Measurements from ENCODE around the gene ZNF354B.

Gene ZNF354B

DNA sequence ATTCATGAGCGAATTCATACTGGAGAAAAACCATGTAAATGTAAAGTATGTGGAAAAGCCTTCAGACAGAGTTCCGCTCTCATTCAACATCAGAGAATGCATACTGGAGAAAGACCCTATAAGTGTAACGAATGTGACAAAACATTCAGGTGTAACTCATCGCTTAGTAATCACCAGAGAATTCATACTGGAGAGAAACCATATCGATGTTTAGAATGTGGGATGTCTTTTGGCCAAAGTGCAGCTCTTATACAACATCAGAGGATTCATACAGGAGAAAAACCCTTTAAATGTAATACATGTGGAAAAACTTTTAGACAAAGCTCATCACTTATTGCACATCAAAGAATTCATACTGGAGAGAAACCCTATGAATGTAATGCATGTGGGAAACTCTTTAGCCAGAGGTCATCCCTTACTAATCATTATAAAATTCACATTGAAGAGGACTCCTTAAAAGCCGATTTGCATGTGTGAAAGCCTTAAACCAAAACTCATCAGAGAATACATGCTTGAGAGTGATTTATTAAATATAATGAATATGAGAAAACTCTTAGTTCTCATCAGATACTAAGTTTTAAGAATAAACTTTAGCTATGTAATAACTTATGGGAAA is 24.2 kb downstream of the ZNF354B start:
- no peak for DNase-seq

DNA sequence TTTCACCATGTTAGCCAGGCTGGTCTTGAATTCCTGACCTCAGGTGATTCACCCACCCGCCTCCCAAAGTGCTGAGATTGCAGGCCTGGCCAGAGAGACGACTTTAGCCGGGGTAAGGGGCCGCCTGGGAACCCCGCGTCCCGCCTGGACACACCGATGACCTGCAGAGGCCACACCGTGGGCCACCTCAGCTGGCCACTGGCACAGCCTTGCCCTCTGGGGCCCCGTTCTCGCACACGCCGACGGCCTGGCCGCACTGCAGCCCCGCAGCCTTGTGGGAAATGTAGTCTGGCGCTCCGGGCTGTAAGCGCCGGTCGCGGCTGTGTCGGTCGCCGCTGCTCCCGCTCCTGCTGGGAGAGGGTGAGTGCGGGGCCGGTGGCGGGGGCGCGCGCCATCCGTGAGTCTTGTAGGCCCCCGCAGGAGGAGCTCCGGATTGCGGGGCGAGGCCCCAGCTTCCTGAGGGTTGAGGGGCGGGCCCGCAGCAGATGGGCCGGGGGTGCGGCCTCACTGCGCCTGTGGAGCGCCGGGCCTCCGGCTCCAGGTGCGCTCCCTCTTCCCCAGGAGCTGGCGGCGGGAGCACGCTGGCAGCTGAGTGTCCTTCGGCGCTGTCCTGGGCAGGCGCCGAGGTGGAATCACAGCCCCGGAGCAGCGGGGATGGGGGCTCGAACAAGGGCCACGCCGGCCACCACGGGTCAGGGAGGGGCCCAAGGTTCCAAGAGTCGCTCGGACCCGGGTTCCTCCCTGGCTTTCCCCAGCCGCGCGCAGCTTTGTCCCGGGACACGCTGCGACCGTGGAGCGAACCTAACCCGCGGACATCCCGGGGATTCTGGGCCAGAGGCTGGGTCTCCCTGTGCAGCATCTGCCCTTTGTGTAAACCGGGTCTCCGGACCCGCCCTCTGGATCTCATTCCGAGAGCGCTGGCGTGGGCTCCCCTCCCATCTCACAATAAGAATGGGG is 36.1 kb downstream of the ZNF354B start, which contains the start of gene ZFP2:
Gene ZFP2 (plus strand): TSS at position 299 of the 957 bp plus-strand sequence. CDS start 35,401 bp downstream, outside the sequence.
- DNase-seq: no peak

DNA sequence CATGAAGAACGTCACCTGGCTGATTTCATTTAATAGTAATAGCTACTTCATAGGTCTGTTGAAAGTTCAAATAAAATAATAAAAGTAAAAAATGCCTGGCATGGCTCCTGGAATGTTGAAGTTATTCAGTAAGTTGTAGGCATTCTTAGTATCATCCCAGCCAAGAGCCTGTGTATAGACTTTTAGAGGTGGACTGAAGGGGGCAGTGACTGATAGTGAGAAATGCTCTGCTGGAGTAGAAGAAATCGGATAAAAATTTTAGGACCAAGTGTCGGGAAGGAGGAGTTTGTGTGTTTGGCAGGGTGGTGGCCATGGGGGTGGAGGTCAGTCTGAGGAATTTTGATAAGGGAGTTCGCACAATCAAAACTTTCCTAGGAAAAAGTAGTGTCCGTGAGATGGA is 39.5 kb downstream of the ZNF354B start:
- no peak for DNase-seq

DNA sequence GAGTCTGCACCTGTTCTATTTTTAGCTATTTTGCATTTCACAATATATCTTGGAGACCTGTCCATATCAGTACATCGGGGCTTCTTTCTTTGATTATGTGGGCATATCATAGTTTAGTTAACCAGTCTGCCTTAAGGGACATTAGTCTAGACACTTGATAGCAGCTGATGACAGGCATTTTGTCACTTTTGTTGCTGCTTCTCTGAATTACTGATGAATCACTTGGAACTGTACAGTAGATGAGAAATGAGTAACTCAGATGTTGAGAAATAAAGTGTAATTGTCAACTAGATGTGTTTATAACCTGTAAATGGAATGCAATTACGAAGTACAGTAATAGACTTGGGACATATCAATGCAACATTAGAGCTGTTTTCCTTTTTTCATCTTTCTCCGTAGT is 43.1 kb downstream of the ZNF354B start:
- no peak for DNase-seq

DNA sequence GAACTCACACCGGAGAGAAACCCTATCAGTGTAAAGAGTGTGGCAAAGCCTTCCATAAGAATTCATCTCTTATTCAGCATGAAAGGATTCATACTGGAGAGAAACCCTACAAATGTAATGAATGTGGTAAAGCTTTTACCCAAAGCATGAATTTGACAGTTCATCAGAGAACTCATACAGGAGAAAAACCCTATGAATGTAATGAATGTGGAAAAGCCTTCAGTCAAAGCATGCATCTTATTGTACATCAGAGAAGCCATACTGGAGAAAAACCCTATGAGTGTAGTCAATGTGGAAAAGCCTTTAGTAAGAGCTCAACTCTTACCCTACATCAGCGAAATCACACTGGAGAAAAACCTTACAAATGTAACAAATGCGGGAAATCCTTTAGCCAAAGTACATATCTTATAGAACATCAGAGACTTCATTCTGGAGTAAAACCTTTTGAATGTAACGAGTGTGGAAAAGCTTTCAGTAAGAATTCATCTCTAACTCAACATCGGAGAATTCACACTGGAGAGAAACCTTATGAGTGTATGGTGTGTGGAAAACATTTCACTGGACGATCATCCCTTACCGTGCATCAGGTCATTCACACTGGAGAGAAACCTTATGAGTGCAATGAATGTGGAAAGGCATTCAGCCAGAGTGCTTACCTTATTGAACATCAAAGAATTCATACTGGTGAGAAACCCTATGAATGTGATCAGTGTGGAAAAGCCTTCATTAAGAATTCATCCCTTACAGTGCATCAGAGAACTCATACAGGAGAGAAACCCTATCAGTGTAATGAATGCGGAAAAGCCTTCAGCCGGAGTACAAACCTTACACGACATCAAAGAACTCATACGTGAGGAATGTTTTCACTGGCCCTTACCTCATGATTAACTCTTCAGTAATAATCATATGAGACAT is 72.3 kb downstream of the ZNF354B start:
- DNase-seq: no peak

All from cortex of kidney (tissue), 1 donor.